ENCODE measurements around the gene ZNF148.
"Not testable (repeated sequence)": the region's sequence is repeated elsewhere in the genome, so short reads cannot be mapped to it uniquely, and the experiment has no call there.

The ZNF148 gene

GRCh38 chr3:125378762-125379161 is 3.6 kb upstream of the ZNF148 start:
- in situ Hi-C loops (cut with MboI; ENCODE audit: low sequenced_read_pairs), result no loop called here

DNA sequence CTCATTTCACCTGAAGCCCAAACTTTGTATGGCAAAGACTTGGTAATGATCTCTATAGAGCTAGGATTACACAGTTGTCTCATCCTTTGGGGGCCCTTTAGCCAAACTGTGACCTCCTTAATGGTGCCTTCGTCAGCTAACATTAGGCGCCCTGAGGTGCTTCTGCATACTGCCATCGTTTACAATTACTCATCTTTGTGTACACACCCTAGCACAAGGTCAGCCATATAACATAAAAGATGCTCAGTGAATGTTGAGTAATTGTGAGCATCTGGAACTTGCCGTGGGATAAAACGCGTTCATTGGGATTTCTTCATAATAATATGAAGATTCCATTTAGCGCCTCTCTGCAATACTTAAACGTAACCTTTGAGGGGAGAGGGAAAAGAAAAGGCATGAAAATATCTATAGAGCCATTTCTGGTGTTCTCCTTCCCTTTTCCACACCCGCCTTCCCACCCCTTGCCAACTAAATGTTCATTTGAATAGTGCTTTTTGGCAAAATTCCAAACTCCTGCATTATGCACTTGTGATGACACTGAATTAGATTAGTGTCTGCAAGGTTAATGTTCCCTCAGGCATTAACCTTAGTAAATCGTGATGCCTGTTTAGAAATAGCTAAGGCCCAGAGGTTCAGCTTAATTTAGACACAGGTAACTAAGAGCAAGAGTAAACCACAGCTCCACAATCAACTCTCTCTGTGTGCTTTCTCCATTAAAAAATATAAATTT is 990 bp upstream of the ZNF148 start:
- in situ Hi-C loops (cut with MboI; ENCODE audit: low sequenced_read_pairs), result no loop called here

DNA sequence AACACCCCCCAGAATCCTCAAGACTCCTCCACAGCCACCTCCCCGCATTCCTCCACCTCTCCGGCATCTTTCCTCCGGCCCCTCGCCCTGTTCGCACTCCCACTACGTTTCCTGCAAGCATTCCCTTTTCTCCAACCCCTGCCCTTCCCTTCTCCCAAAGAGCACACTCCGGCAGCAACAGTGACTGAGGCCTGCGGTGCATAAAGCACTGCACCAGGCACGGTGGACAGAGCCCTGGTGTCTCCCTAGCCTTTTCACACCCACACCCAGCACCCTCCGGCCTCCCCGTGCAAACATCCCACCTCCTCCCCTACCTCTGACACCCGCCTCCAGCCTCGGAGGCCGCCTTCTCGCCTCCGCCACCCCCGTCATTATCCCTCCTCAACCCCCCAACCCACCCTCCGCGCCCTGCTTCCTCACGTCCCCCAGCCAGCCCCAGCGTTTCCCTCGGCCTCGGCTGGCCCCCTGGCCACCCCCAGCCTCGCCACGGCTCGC is 577 bp downstream of the ZNF148 start:
- in situ Hi-C loops (cut with MboI; ENCODE audit: low sequenced_read_pairs), result no loop called here

GRCh38 chr3:125367403-125368230 is 7.5 kb downstream of the ZNF148 start:
- in situ Hi-C loops (cut with MboI; ENCODE audit: low sequenced_read_pairs), result no loop called here

DNA sequence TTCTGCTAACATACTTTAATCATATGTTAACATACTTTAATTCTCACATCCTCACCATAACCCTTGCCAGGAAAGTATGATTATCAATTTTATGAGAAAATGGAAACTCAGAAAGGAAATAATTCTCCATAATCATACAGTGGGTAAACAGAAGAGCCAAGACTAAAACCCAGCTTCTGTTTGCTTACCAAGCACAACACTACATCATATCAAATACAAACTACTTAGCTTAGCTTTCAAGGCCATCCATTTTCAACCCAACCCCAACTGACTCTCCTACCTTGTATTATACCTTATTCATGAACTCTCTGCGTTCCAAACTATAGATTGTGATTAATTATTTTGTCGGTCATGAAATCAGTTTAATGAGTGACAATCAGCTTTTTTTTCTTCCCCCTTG is 9.0 kb downstream of the ZNF148 start:
- in situ Hi-C loops (cut with MboI; ENCODE audit: low sequenced_read_pairs), result no loop called here

DNA sequence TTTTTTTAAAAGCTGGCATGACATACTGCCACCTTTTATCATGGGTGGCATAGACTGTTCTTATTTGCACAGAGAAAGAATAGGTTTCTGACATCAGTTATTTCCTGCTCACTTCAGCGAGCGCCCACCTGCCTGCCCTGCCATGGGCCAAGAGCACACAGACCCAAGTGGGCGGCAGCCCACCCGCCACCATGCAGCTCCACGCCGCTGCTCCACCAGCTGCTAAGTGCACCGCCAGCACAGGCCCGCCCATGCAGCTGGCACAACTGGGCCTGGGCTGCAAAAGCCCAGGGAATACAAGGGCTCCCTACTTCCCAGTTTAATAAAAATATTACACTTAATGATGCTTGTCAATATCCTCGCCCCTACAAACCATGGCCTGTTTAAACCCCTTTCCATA is 15.4 kb downstream of the ZNF148 start:
- in situ Hi-C loops (cut with MboI; ENCODE audit: low sequenced_read_pairs), result no loop called here

GRCh38 chr3:125358923-125359322 is 16.2 kb downstream of the ZNF148 start:
- in situ Hi-C loops (cut with MboI; ENCODE audit: low sequenced_read_pairs), result no loop called here

DNA sequence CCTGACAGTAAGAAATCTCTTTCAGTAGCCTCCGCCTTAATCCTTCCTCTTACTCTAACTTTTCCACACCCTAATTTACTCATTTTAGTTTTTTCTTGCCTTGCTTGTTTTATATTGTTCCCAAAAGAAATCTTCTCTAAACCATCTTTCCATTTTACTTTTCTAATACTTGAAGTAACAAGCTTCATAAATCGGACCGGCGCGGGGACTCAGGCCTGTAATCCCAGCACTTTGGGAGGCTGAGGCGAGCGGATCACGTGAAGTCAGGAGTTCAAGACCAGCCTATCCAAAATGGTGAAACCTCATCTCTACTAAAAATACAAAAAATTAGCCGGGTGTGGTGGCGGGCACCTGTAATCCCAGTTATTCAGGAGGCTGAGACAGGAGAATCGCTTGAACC is 17.3 kb downstream of the ZNF148 start:
- in situ Hi-C loops (cut with MboI; ENCODE audit: low sequenced_read_pairs), result no loop called here

DNA sequence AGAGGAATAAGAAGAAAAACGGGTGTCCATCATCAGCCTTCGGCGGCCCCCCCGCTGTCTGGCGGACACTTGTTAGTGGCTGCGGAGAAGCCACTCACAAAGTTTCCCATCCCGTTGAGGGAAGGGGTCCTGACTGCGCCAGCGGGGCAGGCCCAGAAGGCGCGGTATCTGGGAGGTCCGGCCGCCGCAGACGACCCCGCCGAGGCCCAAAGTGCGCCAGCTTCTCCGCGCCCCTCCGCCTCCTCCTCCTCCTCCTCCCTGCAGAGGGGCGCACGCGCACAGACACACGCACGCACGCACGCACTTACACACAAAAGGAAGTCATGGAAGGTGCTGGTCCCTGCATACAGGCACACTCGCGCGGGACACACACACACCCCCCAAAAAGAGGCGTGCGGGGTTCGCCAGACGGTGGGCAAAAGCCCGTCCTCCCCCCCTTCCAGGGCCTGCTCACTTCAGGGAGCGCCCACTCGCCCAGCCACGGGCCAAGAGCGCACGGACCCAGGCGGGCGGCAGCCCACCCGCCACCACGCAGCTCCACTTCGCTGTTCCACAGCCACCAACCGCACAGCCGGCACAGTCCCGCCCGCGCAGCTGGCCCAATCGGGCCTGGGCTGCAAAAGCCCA is 18.0 kb downstream of the ZNF148 start:
- in situ Hi-C loops (cut with MboI; ENCODE audit: low sequenced_read_pairs), result no loop called here

DNA sequence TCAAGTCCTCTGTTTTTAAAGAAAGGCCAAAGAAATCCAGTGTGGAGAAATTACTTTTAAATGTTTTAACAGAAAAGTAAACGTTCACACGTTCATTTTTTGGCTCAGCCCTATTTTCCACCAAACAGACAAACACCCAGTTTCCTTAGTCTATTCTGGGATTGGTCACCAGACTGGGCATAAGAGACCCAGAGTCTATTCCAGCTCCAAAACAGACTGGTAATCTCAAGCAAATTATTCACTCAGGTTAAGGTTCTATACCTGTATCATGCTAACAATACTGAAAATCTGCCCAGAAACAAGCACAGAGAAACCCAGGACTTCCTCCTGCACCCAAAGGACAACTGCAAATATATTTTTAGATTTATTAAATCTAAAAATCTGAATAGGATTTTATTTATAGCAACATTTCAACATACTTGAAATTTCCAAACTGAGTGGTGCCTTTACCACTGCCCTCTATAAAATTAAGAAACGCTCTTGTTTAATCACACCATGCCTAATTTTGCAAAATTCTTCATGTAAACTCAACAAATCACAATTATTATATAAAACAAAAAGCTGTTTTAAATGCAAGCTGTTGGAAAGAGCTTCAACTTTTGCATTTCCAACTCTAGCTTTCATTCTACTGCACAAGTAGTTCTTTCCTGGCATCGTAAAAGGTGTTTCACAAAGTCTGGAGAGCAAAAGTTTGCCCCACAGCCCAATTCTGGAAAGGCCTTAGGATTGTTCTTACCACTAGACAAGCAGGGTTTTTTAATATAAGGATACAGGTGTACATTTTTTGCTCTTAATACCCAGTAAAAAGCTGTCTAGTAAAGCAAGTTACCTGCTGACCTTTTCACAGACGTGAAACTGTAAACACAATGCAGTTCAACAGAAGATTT is 18.7 kb downstream of the ZNF148 start:
- in situ Hi-C loops (cut with MboI; ENCODE audit: low sequenced_read_pairs), result no loop called here

DNA sequence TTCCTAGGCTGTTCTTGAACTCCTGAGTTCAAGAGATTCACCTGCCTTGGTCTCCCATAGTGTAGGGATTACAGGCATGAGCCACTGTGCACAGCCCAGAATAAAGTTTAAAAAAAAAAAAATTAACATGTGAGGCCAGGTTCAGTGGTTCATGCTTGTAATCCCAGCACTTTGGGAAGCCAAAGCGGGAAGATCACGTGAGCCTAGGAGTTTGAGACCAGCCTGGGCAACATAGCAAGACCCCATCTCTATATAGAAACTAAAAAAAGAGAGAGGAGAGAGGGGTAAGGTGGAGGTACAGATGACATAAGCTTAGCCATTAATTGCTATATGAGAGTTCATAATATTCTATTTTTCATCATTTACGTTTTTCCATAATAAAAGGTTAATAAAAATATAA is 21.5 kb downstream of the ZNF148 start:
- in situ Hi-C loops (cut with MboI; ENCODE audit: low sequenced_read_pairs), result no loop called here

- in situ Hi-C loops (cut with MboI; ENCODE audit: low sequenced_read_pairs), result no loop called here
These were observed 22.0 kb downstream of the ZNF148 start for GRCh38 chr3:125353128-125353527.

DNA sequence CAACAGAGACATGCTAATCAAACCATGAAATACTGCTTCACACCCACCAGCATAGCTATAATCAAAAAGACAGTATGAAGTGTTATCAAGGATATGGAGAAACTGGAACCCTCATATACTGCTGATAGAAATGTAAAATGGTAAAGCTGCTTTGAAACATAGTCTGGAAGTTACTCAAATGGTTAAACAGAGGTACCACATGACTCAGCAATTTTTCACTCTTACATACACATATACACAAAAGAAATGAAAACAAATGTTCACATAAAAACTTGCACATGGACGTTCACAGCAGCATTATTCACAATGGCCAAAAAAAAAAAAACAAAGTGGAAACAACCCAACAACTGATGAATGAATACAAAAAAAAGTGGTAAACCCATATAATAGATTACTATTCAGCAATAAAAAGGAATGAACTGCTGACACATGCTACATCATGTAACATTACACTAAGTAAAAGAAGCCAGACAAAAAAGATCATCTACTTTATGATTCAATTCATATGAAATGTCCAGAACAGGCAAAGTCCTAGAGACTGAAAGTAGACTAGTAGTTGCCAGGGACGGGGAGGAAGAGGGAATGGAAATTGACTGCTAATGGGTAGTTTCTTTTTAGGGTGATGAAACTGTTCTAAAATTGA is 23.2 kb downstream of the ZNF148 start:
- in situ Hi-C loops (cut with MboI; ENCODE audit: low sequenced_read_pairs), result no loop called here

GRCh38 chr3:125351152-125351551 is 24.0 kb downstream of the ZNF148 start:
- in situ Hi-C loops (cut with MboI; ENCODE audit: low sequenced_read_pairs), result no loop called here

DNA sequence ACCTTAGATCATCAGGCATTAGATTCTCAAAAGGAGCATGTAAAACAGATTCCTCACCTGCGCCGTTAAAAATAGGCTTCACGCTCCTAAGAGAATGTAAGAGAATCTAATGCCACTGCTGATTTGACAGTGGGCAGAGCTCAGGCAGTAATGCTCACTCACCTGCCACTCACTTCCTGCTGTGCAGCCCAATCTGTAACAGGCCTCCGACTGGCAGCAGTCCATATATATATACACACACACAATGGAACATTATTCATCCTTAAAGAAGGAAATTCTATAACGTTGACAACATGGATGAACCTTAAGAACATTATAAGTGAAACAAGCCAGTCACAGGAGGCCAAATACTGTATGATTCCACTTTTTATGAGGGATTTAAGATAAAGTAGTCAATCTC is 24.5 kb downstream of the ZNF148 start:
- in situ Hi-C loops (cut with MboI; ENCODE audit: low sequenced_read_pairs), result no loop called here

DNA sequence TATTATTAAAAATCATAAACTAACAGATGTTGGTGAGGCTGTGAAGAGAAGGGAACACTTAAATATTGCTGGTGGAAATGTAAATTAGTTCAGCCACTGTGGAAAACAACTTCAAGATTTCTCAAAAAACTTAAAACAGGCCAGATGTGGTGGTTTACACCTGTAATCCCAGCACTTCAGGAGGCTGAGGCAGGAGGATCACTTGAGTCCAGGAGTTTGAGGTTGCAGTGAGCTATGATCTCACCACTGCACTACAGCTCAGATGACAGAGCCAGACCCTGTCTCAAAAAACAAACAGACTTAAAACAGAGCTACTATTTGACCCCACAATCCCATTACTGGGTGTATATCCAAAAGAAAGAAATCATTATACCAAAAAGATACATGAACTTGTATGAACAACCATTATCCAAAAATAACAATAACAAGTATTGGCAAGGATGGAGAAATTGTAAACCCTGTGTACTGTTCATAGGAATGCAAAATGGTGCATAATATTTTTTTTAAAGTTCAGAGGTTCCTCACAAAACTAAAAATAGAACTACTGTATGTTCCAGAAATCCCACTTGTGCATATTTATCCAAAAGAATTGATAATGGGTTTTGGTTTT is 25.5 kb downstream of the ZNF148 start:
- in situ Hi-C loops (cut with MboI; ENCODE audit: low sequenced_read_pairs), result no loop called here

GRCh38 chr3:125349055-125349454 is 26.1 kb downstream of the ZNF148 start:
- in situ Hi-C loops (cut with MboI; ENCODE audit: low sequenced_read_pairs), result no loop called here

DNA sequence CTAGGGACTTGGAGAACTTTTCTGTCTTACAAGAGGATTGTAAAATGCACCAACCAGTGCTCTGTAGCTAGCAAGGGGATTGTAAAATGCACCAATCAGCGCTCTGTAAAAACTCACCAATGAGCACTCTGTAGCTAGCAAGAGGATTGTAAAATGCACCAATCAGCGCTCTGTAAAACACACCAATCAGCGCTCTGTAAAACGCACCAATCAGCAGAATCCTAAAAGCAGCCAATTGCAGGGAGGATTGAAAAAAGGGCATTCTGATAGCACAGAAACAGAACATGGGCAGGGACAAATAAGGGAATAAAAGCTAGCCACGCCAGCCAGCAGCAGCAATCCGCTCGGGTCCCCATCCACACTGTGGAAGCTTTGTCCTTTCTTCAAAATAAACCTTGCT is 31.8 kb downstream of the ZNF148 start:
- in situ Hi-C loops (cut with MboI; ENCODE audit: low sequenced_read_pairs), result not testable (repeated sequence)

- in situ Hi-C loops (cut with MboI; ENCODE audit: low sequenced_read_pairs), result no loop called here
These were observed 35.0 kb downstream of the ZNF148 start for GRCh38 chr3:125340121-125340520.

DNA sequence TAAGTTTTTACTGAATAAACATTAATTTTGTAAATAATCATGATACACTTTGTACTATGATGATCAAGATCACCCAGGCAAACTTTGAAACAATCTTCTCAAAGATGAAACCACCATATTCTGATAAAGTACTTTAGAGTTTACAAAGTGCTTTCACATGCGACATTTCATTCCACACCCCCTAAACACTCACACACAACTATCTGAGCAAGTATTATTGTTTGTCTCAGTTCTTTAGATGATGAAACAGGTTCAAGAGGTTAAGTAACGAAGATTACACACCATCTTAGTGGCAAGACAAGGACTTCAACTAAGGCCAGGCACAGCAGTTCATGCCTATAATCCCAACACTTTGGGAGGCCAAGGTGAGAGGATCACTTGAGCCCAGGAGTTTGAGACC is 37.6 kb downstream of the ZNF148 start:
- in situ Hi-C loops (cut with MboI; ENCODE audit: low sequenced_read_pairs), result no loop called here

All from HL-60/S4 treated with retinoic acid at 250 ng/mL for 4 days and 3 days (cell line).